Activated T-cell treated with anti-CD3 and anti-CD28 coated beads, Interleukin-2, amount 50 U/mL, for 48 hours (primary cell): ENCODE results near the gene LCE2B.
"Not testable (repeated sequence)": the region's sequence is repeated elsewhere in the genome, so short reads cannot be mapped to it uniquely, and the experiment has no call there.

ENCODE experiments used
- DNase-seq, 2 experiments: peaks; one replicate each; pipeline ENCODE4 v3.0.0-alpha.2; 2020

Gene LCE2B, protein sequence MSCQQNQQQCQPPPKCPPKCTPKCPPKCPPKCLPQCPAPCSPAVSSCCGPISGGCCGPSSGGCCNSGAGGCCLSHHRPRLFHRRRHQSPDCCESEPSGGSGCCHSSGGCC

DNA sequence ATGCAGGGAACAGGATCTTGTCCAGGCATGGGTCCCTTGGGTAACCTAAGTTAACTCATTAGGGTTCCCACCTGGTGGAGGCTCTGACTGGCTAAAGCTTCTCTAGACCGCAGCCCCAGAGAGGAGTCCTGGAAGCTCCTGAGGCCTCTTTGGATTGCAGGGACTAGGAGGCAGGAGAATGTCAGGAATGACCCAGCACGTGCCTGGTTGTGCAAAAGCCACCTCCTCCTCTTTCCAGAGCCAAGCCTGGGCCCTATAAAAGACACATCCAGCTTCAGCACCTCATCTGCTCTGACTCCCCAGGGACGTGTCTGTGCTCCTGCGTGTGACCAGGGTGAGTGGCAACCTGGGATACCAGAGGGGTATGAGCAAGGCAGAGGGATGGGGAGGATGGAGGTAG, at the start of gene LCE2B:
Gene LCE2B, plus strand, starts transcription at position 301 of the 400 bp plus-strand sequence. CDS start 721 bp downstream, outside the sequence.
- not testable (repeated sequence) for DNase-seq

DNA sequence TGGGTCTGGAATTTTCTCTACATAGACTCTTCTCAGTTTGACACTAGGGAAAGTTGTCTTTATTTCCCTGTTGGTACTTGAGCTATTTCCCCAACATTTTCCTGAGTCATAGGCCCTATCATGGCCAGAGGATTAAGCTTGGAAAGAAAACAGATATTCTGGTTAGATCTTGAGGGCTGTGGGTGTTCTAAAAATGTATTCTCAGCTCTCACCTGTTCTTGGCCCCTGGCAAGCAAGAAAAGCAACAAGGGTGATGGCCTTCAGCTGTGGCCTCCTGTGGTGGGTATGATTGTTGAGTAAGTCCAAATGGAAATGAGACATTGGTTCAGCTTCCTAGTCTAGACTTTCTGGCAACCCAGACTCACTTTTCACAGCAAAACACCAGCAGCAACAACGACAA, 45.6 kb upstream of the LCE2B start:
- no peak for DNase-seq

DNA sequence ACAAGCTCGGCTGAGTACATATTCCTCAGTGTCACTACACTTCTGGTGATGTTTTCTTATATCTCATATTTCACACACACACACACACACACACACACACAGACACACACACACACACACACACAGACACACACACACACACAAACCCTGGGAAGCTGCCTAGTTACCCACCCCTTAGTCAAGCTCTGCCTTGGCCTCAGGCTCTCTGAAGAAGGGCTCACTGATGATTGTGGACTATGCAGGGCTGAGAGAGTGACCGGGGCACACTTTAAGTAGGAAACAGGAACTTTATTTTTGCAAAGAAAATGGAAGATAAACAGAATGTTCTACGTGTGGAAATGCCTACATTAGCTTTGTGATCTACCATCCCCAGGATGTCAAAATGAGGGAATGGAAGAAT, 42.0 kb upstream of the LCE2B start:
- no peak for DNase-seq

GRCh38 chr1:152645146-152645545, 40.8 kb upstream of the LCE2B start:
- no peak for DNase-seq

- DNase-seq: no peak
These were observed 39.3 kb upstream of the LCE2B start for GRCh38 chr1:152646656-152647055.

- DNase-seq: peak; percentile 63 to 67
These were observed 31.8 kb upstream of the LCE2B start for GRCh38 chr1:152654110-152654509.

DNA sequence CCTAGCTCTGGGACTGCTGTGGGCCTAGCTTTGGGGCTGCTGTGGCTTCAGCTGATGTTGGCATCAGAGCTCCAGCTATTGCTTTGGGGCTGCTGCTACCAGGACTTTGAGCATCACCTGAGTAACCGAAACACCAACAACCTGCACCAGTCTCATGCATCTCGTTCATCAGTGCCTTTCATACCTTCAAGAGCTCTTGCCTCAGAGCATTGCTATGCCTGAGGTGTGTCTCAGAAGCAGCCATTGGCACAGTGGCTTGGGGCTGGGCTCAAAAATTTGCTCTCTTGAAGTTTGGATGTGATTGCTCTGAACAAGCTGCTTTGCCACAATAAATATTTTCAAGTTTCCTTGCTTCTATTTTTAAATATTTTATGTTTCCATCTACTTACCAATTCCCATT, 29.5 kb upstream of the LCE2B start:
- DNase-seq: no peak

DNA sequence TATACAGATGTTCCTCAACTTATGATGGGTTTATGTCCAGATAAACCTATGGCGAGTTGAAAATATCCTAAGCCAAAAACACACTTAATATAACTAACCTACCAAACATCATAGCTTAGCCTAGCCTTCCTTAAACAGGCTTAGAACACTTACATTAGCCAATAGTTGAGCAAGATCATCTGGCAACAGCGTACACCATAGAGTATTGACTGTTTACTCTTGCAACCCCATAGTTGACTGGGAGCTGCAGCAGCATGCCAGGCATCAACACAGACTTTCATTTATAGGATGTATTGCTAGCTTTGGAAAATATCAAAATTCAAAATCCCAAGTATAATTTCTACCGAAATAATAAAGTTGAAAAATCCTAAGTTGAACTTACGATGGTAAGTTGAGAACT, 28.2 kb upstream of the LCE2B start:
- DNase-seq: no peak

- no peak for DNase-seq
These were observed 27.3 kb upstream of the LCE2B start for GRCh38 chr1:152658649-152659048.

GRCh38 chr1:152663098-152663497, 22.8 kb upstream of the LCE2B start, which contains the start of gene LCE2D:
Gene LCE2D (plus strand): TSS chr1:152663380. CDS start chr1:152664106, 726 bp downstream.
- no peak for DNase-seq

- not testable (repeated sequence) for DNase-seq
These were observed 19.8 kb upstream of the LCE2B start for GRCh38 chr1:152666171-152666570.

DNA sequence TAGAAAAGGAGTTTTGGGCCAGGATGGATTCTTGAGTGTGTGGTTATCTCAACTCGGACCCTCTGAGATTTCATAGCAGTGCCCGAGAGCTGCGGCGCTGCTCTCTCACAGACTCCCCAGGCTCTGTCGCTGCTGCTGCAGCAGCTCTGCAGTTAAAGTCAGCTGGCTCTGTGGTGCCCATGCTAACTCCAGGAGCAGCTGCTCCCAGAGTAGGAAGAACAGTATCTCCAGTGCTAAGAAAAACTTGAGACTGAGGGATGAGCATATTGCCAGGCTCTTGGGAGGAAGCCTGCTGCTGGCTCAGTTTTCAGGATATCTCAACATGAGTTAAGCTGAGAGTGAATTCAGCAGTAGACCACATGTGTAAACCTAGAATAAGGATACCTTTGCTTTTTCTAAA, 18.3 kb upstream of the LCE2B start:
- no peak for DNase-seq

GRCh38 chr1:152673016-152673415, 12.9 kb upstream of the LCE2B start:
- no peak for DNase-seq

DNA sequence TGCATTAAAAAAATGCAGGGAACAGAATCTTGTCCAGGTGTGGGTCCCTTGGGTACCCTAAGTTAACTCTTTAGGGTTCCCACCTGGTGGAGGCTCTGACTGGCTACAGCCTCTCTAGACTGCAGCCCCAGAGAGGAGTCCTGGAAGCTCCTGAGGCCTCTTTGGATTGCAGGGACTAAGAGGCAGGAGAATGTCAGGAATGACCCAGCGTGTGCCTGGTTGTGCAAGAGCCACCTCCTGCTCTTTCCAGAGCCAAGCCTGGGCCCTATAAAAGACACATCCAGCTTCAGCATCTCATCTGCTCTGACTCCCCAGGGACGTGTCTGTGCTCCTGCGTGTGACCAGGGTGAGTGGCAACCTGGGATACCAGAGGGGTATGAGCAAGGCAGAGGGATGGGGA, 10.9 kb upstream of the LCE2B start, which contains the start of gene LCE2C:
Gene LCE2C, plus strand, starts transcription at position 297 of the 400 bp plus-strand sequence. CDS start 737 bp downstream, outside the sequence.
- DNase-seq: not testable (repeated sequence)

- DNase-seq: no peak
These were observed 6.5 kb upstream of the LCE2B start for GRCh38 chr1:152679459-152679858.

DNA sequence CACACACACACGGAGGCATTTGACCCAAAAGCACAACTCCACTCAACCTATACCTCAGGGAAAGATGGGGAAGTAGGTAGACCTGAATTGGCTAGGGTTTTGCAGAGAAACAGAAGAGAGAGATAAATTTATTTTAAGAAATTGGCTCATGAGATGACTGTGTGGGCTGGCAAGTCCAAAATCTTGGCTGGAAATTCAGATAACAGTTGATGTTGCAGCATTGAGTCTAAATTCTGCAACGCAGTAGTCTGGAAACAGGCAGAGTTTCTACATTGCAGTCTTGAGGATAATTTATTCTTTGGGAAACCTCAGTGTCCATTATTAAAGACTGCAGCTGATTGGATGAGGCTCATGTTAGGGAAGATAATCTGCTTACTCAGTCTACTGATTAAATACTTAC, 4.3 kb upstream of the LCE2B start:
- DNase-seq: no peak

DNA sequence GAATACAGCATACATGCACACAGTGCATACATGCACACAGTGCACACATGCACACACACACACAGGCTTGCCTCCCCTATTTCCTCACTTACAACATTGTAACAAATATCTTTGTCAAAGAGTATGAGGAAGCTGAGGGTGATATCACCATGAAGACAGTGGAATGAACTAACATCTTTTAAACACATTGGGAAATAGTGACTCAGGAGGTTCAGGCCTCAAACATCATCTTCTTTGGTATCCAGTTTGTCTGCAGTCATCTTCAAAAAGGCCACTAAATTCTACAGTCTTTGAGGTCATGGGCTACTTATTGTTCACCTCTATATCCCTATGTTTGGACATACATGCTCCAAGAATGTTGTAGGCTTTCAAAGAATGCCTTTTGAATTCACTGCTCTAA, 2.1 kb upstream of the LCE2B start:
- no peak for DNase-seq

DNA sequence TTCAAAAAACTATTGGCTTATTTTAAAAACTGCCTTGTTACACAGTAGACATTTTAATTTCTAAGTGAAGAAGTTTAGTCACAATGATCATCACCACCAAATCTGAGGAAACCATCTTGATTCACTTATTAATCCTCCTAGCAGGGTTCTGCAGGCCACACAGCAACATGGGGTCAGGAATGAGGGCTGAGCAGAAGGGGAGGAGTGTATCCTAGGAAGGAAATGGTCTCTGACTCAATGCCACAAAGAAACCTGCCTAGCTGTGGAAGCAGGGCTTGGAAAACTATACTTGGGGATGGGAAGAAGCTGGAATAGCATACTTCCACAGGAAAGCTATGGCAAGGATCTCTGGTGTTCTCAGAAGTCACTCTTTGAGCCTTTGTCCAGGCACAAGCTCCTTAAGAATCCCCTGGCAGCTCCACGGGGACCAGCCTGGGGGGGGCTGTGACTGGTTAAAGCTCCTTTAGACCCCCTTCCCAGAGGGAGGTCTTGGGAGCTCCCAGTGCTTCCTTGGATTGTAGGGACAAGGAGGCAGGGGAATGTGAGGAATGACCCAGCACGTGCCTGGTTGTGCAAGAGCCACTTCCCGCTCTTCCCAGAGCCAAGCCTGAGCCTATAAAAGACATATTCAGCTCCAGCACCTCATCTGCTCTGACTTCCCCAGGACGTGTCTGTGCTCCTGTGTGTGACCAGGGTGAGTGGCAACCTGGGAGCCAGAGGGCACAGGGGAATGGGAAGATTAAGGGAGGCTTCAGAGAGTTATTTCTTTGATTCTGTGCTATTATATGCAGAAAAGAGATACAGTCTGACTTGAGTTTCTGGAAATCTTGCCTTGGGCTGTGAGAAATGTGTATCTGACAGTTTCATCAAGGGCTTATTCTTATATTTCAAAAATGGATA, 12.0 kb downstream of the LCE2B start, which contains the start of gene LCE2A:
Gene LCE2A, plus strand, starts transcription at position 645 of the 900 bp plus-strand sequence. CDS start 557 bp downstream, outside the sequence.
- DNase-seq: no peak

GRCh38 chr1:152699746-152700145, 13.8 kb downstream of the LCE2B start:
- DNase-seq: no peak

GRCh38 chr1:152707860-152708259, 21.9 kb downstream of the LCE2B start, which contains the start of gene LCE4A:
Gene LCE4A (plus strand): TSS chr1:152708160. CDS start chr1:152709076, 916 bp downstream.
- DNase-seq: no peak

GRCh38 chr1:152718238-152718637, 32.3 kb downstream of the LCE2B start:
- no peak for DNase-seq

GRCh38 chr1:152725261-152725660, 39.3 kb downstream of the LCE2B start:
- DNase-seq: no peak

DNA sequence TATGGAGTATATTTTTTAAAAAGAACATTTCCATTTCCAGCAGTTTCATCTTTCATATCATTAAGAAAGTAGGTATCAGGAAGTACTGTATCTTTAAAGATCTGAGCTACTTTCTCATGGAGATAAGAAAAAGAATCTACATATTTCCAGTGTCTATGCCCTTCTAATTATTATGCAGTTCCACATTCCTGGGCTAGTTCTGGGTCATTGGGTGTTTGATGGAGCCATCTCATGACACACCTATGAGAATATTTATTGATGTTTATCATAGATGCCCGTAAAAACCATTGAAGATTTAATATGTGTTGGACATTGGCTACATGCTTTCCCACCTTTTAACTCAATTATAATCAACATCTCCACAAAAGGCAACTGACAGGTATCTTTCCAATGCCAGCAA, 43.1 kb downstream of the LCE2B start:
- no peak for DNase-seq

DNA sequence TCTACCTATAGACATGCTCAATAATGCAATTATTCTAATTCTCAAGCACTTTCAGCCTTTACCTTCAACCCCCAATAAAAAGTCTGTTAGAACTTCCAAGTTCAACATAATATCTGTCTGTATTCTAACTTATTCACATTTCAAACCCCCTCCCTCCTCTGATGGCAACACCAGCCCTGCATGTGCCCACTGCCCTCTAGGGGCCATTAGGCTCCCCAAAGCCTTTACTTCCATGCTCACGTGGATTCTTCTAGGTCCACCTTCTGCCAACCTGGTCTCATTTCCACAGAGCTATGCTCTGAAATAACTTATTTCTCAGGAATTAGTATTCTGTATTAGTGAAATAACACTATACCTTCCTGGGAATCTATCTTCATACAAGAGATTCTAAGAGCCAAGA, 49.7 kb downstream of the LCE2B start:
- no peak for DNase-seq
